Ovary (tissue), 9 donors: ENCODE measurements around the gene EPS8L3. TPM values are rescaled to one million over a fixed set of nuclear protein-coding genes. Genes with fewer than 3 reads are reported as not detected.

Experiments
- DNase-seq, 5 donors: peaks; one replicate each; pipeline ENCODE4 v3.0.0-alpha.2; 2019 to 2020
- H3K27ac ChIP-seq, 2 donors: fragments of 200-600 bp; one replicate each; pipeline versions ENCODE4 v1.5.1 to v1.8.0; 2019 to 2022
- H3K27me3 ChIP-seq: fragments of 200-600 bp; one replicate; pipeline ENCODE4 v1.8.0; 2022
- H3K36me3 ChIP-seq: fragments of 200-600 bp; sonication (generic); one replicate; pipeline ENCODE4 v1.5.1; 2019
- H3K4me1 ChIP-seq: one replicate; pipeline ENCODE4 v1.8.1; 2013; ENCODE audit warnings: mild to moderate bottlenecking, moderate library complexity; ENCODE audit not compliant: insufficient read depth
- H3K4me3 ChIP-seq: fragments of 200-600 bp; sonication (generic); one replicate; pipeline ENCODE4 v1.5.1; 2017
- H3K9me3 ChIP-seq, 2 donors: fragments of 200-600 bp in 1 of 2; sonication (generic) in 1 of 2; one replicate each; pipeline versions ENCODE4 v1.5.1 to v1.8.1; 2013 to 2019; ENCODE audit warnings: mild to moderate bottlenecking in 1 of 2, moderate library complexity in 1 of 2
- CTCF ChIP-seq, 3 donors: fragments of 450-650 bp in 2 of 3; fragments of 200-600 bp in 1 of 3; IDR thresholded peaks; one replicate each; pipeline versions ENCODE4 v1.5.1 to v1.8.0; 2016 to 2022; ENCODE audit warnings: antibody characterized with exemption in 3 of 3, mild to moderate bottlenecking in 1 of 3
- EP300 ChIP-seq: sonication (generic); formaldehyde crosslinking; IDR thresholded peaks from one replicate; pipeline ENCODE4 v1.6.1; 2017; ENCODE audit warnings: antibody characterized with exemption
- POLR2A ChIP-seq: fragments of 450-650 bp; IDR thresholded peaks from one replicate; pipeline ENCODE4 v1.6.1; 2017; ENCODE audit warnings: antibody characterized with exemption, mild to moderate bottlenecking, moderate library complexity
- WGBS, 3 donors: extraction: QIAGEN DNeasy Blood & Tissue Kit in 1 of 3; methylation state at CpG; one replicate each; pipeline versions ENCODE4 v1.1.5 to v1.1.7; 2013 to 2017; 5-methylcytosine and 5-hydroxymethylcytosine counted together
- intact Hi-C, 4 donors: fragments of 100-400 bp; cut with DNase I; formaldehyde crosslinking; loops; one replicate each; pipeline versions ENCODE4 v1.11.0 to v1.15.1; 2022 to 2023
- polyA plus RNA-seq, 2 donors: library from polyadenylated mRNA; stranded (reverse); fragments of 200-250 nt in 1 of 2; fragments of 350-450 nt in 1 of 2; fragmentation: Illumina TruSeq in 1 of 2; extraction: RNeasy Lipid Tissue Mini Kit (QIAGEN cat#74804) in 1 of 2; gene quantifications; one replicate each; pipeline ENCODE4 v1.2.3, GENCODE V29; 2013 to 2014
- total RNA-seq, 7 donors: library from RNA; depleted of rRNA in 2 of 7; stranded (reverse); fragments of >200 nt in 2 of 7; fragmentation: NEBNext Ultra II Directional in 3 of 7; extraction: Animal tissue kit (Norgen Biotek cat#: 25700) in 3 of 7; gene quantifications; one replicate each; pipeline versions ENCODE4 v1.1.0 to v1.2.4, GENCODE V29; 2016 to 2023
- donor health status: DM: no; HTN: no; CAD: no; lungs with moderate emphysema.
- donor health status: DM: no; HTN: no; CAD: no.
- donor health status: Bipolar disorder and iron deficiency.
- donor health status: DM: yes; HTN: yes; CAD: no.
- donor health status: DM: no; HTN: no; CAD: no.
- donor health status: DM: yes; HTN: yes; CAD: no.

The EPS8L3 gene
- total and polyA plus RNA-seq, 9 donors = 0.05 to 1.9 (median 0.52) TPM; not detected in 2

GRCh38 chr1:109762039-109762585 lies 1.6 kb downstream of the EPS8L3 start:
- 91 to 97% (median 95%) methylated on average over 6 to 7 of the region's 7 CpGs for WGBS, 3 donors
- H3K9me3 ChIP-seq = no peaks in the 10 kb centered on the region
- intact Hi-C loops = no loop called here
- no peak overlapping the region for H3K4me3 ChIP-seq
- DNase-seq = peak; percentile 6 to 28 (median 12)
- no peaks in the 10 kb centered on the region for H3K27me3 ChIP-seq
- H3K4me1 ChIP-seq = peaks cover 13% of the 10 kb centered on the region
- TF ChIP-seq POLR2A = no peak
- no peak for TF ChIP-seq EP300
- no peak for TF ChIP-seq CTCF (IDR thresholded peaks at IDR 0.05)
- no peak overlapping the region for H3K27ac ChIP-seq
- H3K36me3 ChIP-seq = no peaks in the 10 kb centered on the region

- peak; percentile 15 to 30 (median 22) for DNase-seq
- no peak overlapping the region for H3K27ac ChIP-seq
- no peaks in the 10 kb centered on the region for H3K36me3 ChIP-seq
- peaks cover 16% of the 10 kb centered on the region for H3K4me1 ChIP-seq
- 83 to 88% (median 87%) methylated on average over 13 to 14 of the region's 14 CpGs for WGBS, 3 donors
- TF ChIP-seq EP300 (no peak), CTCF (IDR thresholded peaks at IDR 0.05) (no peak), POLR2A (no peak)
- no peaks in the 10 kb centered on the region for H3K9me3 ChIP-seq
- H3K27me3 ChIP-seq = no peaks in the 10 kb centered on the region
- H3K4me3 ChIP-seq = no peak overlapping the region
- intact Hi-C loops = no loop called here
These were observed 2.3 kb downstream of the EPS8L3 start for GRCh38 chr1:109761227-109762038.

DNA sequence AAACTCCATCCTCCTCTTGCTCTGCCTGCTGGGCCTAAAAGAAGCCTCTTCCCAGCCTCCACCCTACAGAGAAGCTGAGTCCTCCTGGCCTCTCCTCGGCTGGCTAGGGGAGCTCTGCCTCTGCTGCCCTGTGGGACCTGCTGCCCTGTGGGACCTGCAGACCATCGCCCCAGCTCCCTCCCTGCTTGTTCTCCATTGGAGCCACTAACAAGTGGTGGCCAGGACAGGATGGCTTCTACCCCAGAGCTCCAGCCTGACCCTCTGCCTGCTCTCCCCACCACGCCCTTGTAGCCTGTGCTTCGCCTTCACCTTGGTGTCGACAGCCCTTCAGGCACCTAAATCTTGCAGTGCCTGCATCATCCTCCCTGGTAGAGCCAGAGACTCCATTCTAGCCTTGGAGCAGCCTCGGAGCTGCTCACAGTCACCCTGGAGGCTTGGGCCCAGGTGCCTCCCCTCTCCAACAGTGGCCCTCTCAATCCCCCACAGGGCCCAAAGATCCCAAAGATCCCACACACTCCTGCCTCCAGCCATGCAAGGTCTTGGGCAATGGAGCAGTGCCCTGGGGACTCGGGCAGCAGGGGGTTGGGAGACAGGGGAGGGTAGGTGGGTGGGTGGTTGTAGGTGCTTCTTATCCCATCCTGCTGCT lies 3.0 kb downstream of the EPS8L3 start:
- peak; percentile 5 to 30 (median 18) for DNase-seq
- TF ChIP-seq EP300 (no peak), CTCF (IDR thresholded peaks at IDR 0.05) (no peak), POLR2A (no peak)
- Histone ChIP-seq H3K9me3 (no peaks in the 10 kb centered on the region), H3K4me3 (no peak overlapping the region), H3K4me1 (peaks cover 20% of the 10 kb centered on the region), H3K36me3 (no peaks in the 10 kb centered on the region), H3K27ac (no peak overlapping the region), H3K27me3 (no peaks in the 10 kb centered on the region)
- intact Hi-C loops = no loop called here
- 94 to 95% (median 94%) methylated on average over 7 of the region's 7 CpGs for WGBS, 3 donors

DNA sequence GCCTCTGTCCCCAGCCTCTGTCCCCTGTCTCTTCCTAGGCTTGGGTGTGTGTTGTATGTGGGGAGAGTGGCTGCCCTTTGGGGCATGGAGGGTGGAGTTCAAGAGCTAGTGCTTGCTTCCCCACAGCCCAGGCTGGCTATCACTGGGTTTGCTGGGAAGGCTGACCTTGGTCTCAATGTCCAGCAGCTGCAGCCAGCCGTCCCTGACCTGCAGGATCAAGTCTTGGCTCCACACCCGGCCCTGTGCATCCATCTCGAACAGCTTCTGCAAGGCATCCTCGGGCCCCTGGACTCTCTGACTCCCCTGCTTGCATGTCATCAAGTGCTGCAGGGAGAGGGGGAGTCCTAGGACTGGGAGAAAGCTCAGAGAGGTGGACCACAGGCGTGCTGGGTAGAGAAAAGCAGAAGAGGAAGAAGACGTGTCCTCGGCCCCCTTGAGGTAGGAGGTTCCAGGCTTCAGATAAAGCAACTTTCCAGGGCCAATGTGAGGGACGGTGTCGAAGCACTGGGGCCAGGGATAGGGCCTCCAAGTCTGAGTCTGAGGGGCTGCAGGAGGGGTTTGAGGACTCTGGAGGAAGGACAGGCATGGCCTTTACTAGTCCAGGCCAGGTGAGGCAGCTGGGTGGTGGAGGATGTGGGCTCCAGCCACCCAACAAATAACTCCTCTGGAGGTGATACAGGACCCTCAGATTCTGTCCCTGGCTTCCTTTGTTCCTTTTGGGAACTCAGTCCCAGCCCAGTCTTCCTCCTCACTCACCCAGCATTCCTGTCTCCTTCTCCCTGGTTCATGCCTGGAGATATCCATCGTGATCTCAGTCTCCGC lies 4.0 kb downstream of the EPS8L3 start:
- 64 to 78% (median 75%) methylated on average over 11 of the region's 11 CpGs for WGBS, 3 donors
- Histone ChIP-seq H3K4me3 (no peak overlapping the region), H3K27ac (no peak overlapping the region), H3K27me3 (no peaks in the 10 kb centered on the region), H3K36me3 (no peaks in the 10 kb centered on the region), H3K9me3 (no peaks in the 10 kb centered on the region), H3K4me1 (peaks cover 20% of the 10 kb centered on the region)
- TF ChIP-seq CTCF (IDR thresholded peaks at IDR 0.05) = no peak
- TF ChIP-seq EP300 = no peak
- no peak for TF ChIP-seq POLR2A
- peak; percentile 20 to 71 (median 42) for DNase-seq
- intact Hi-C loops = loop anchor here in 1 of 4 donors (5.0 kb wide), 1 partner anchor 92 kb away; the partner anchor contains the start of gene GSTM2
